Central memory CD4-positive, alpha-beta T cell (primary cell): ENCODE data around the gene SNX13.

Source experiments
- DNase-seq: peaks from one replicate; pipeline ENCODE4 v3.0.0; 2022

The SNX13 gene

GRCh38 chr7:17944720-17945119 is 4.4 kb upstream of the SNX13 start:
- DNase-seq: no peak

- DNase-seq: no peak
These were observed 2.7 kb upstream of the SNX13 start for GRCh38 chr7:17943006-17943405.

GRCh38 chr7:17942231-17942630 is 1.9 kb upstream of the SNX13 start:
- DNase-seq: no peak

GRCh38 chr7:17940951-17941431 is 697 bp upstream of the SNX13 start:
- peak; percentile 24 for DNase-seq

- DNase-seq: no peak
These were observed 540 bp downstream of the SNX13 start for GRCh38 chr7:17939606-17940301.

GRCh38 chr7:17939211-17939605 is 1.1 kb downstream of the SNX13 start:
- DNase-seq: peak; percentile 4

GRCh38 chr7:17937506-17938120 is 2.7 kb downstream of the SNX13 start:
- DNase-seq: no peak

GRCh38 chr7:17936321-17936720 is 4.0 kb downstream of the SNX13 start:
- no peak for DNase-seq

- DNase-seq: no peak
These were observed 5.6 kb downstream of the SNX13 start for GRCh38 chr7:17934612-17935240.

GRCh38 chr7:17934094-17934493 is 6.2 kb downstream of the SNX13 start:
- DNase-seq: peak; percentile 13

- no peak for DNase-seq
These were observed 7.5 kb downstream of the SNX13 start for GRCh38 chr7:17932770-17933169.

- no peak for DNase-seq
These were observed 9.2 kb downstream of the SNX13 start for GRCh38 chr7:17931069-17931468.

- DNase-seq: no peak
These were observed 9.7 kb downstream of the SNX13 start for GRCh38 chr7:17930546-17930945.

GRCh38 chr7:17929647-17930395 is 10.5 kb downstream of the SNX13 start:
- no peak for DNase-seq

GRCh38 chr7:17928055-17928454 is 12.2 kb downstream of the SNX13 start:
- no peak for DNase-seq

- DNase-seq: no peak
These were observed 18.4 kb downstream of the SNX13 start for GRCh38 chr7:17921857-17922416.

- DNase-seq: no peak
These were observed 22.5 kb downstream of the SNX13 start for GRCh38 chr7:17917842-17918241.

GRCh38 chr7:17916786-17917185 is 23.5 kb downstream of the SNX13 start:
- no peak for DNase-seq

GRCh38 chr7:17915796-17916195 is 24.5 kb downstream of the SNX13 start:
- no peak for DNase-seq

- DNase-seq: no peak
These were observed 25.1 kb downstream of the SNX13 start for GRCh38 chr7:17915168-17915567.

- no peak for DNase-seq
These were observed 27.0 kb downstream of the SNX13 start for GRCh38 chr7:17913250-17913649.

GRCh38 chr7:17912536-17913235 is 27.6 kb downstream of the SNX13 start:
- DNase-seq: no peak
